Stimulated activated CD4-positive, alpha-beta T cell treated with anti-CD3 and anti-CD28 coated beads, Interleukin-4, amount 100 ng/mL, for 24 hours (primary cell): ENCODE results near the gene NDE1.
"Not testable (repeated sequence)": the region's sequence is repeated elsewhere in the genome, so short reads cannot be mapped to it uniquely, and the experiment has no call there.

ENCODE experiments used
- DNase-seq: peaks from one replicate; pipeline ENCODE4 v3.0.0-alpha.2; 2020

NDE1 gene

DNA sequence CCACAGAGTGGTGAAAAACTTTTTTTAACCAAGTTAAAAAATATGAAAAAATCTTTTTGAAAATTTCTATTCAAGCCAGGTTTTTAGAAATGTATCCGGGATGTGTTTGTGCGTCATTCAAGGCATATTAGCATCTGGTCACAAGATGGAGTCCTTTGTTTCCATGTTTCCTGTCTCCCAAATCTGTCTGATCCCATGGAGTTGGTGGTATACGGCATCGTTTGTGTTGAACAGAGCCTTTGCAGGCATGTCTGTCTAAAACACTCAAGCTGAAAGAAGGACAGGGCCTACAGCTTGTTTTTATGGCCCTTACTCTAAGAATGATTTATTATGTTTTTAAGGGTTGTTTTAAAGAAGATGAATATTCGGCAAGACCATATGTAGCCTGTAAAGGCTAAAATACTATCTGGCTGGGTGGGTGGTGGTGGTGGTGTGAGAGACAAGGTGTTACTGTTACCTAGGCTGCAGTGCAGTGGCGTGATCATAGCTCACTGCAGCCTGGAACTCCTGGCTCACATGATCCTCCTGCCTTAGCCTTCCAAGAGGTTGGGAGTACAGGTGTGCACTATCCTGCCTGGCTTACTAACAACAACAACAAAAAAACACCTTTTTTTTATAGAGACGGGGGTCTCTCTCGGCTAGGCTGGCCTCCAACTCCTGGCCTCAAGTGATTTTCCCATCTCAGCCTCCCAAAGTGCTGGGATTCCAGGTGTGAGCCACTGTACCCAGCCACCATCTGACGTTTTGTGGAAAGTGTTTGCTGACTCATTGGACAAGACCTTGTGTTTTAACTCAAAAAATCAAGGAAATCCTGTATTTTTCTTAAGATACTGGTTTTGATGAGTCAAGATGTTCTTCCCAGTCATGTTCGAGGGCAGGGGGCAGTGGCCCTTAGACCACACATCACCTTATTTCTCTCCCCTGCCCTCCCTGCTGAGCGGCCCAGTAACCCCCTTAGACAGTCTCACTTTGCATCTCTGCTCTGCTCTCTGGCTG is 52.2 kb downstream of the NDE1 start:
- DNase-seq = no peak

DNA sequence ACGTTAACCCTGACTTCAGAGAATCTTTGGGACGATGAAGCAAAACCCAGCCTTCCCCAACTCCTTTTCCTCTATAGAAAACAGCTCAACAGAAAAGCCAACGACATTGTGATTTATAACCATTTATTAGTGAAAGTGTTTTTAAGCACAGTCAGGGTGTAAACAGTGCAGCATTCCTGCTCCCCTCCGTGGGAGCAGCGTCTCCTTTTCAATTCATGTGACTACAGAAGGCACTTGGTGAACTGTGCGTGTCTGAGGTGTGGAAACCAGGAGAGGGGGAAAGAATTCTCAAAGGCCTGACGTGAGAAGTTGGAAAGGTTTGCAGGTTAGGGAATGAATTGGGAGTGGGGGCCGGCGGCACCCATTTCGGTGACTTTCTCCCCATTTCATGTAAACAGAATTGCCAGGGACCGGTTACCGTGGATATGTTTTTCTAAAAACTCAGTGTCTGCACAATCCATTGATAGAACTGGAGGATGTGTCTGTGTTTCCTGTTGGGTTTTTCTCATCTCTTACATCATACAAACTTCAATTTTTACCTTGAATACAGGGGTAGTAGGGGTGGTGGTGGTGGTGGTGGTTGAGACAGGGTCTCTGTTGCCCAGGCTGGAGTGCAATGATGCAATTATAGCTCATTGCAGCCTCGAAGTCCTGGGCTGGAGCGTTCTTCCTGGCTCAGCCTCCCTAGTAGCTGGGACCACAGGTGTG is 53.1 kb downstream of the NDE1 start:
- DNase-seq = no peak

DNA sequence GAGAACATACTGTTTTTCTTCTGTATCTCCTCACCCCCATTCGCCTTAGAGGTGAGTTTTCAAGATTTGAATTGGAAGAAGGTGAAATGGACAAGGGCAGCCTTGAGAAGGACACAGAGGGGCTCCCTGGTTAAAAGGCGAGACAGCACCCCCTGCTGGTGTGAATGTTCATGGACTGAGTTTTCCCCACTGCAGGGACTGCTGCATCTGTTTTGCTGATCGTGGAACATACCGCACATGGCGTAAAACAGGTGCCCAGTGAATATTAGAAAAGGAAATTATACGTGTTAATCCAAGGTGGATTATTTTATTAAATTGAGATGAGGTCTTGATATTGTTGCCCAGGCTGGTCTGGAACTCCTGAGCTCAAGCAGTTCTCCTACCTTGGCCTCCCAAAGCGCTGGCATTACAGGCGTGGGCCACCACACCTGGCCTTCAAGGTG is 54.5 kb downstream of the NDE1 start:
- DNase-seq = peak; percentile 83

DNA sequence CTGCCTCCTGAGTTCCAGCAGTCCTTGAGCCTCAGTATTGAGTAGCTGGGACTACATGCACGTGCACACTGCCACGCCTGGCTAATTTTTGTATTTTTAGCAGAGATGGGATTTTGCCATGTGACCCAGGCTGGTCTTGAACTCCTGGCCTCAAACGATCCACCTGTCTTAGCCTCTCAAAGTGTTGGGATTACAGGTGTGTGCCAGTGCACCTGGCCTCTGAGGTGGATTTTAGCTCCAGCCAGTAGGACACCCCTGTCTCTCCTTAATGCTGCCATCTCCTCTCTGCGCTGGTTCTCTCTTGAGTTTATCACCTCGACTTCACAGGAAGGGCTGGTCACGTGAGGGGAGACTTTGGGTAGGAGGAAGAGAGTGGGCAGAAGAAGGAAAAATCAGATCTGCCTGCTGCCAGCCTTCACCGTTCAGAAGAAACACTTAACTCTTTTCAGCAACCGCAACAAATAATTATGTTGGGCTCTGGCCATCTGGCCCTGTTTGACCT is 55.1 kb downstream of the NDE1 start:
- no peak for DNase-seq

DNA sequence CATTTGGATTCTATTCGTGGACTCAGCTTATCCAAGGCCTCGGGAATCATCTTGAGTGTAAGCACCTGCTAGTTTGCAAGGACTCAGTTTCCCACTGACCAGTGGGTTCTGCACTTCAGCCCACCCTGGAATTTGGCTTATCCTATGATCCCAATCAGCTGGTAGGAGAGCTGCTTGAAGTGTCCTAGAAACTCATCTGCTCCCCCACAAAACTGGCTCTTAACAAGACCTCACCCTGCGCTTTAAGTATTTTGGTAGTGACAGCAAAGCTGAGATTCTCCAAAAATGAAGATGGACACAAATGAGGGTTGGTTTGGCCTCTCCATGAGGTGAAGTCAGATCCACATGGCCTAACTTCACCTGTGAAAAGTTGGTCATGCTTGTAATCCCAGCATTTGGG is 57.3 kb downstream of the NDE1 start:
- no peak for DNase-seq

DNA sequence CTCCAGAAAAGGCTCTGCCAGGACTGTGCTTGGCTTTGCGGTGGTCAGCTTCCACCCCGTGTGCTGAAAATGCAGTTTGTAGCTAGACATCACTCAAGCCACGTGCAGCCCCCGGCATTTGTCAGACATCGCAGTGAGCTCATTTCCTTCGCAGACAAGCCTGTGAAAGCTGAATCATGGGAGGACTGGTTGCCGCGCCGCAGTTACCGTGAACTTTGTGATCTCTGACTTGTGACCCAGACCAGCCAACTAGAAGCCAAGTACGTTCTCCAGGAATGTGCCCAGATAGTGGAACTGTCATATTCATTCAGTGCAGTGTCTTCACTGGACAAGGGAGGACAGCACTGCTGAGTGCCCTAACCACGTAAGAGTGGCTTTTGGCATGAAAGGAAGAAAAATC is 58.1 kb downstream of the NDE1 start:
- no peak for DNase-seq

DNA sequence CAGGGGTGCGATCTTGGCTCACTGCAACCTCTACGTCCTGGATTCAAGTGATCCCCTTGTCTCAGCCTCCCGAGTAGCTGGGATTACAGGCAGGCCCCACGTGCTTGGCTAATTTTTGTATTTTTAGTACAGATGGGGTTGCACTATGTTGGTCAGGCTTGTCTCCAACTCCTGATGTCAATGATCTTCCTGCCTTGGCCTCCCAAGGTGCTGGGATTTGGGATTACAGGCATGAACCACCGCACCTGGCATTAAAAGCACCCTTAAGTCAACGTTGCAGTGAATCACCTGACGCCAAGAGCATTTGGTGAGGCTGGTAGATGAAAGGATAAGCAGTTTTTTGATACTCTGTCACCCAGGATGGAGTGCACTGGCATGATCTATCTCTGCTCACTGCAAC is 59.0 kb downstream of the NDE1 start:
- DNase-seq = no peak

DNA sequence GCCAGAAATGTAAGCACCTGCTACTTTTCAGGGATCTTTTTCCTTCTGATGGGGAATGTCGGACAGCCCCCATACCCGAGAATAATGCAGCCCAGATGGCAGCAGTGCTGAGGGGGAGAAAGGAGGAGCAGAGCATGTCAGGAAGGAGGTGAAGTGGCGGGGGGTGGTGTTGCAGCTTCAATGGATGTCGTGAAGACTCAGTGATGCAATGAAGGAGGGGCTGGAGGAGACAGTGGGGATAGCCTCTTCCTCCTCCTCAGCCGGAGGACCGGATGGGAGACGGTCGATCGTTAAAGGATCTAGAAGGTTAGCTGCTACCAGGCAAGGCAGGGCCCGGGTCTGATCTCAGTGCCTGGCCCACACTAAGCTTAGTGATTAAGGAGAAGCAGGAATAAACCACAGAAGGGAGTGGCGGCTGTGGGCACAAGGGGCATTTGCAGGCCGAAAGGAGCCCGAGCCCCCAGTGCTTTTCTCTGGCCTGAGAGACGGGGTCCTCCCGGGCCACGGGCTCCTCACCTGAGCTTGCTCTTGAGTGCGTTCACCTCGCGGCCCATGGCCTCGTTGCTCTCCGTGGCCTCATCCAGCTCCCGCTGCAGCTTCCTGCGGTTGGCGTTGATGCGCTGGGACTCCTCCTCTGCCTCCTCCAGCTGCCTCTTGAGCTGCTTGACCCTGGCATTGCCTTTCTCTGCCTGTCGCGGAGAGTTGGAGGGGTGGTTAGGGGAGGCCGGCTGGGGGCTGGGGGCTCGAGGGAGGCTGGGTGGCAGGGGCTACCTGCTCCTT is 64.5 kb downstream of the NDE1 start:
- no peak for DNase-seq

DNA sequence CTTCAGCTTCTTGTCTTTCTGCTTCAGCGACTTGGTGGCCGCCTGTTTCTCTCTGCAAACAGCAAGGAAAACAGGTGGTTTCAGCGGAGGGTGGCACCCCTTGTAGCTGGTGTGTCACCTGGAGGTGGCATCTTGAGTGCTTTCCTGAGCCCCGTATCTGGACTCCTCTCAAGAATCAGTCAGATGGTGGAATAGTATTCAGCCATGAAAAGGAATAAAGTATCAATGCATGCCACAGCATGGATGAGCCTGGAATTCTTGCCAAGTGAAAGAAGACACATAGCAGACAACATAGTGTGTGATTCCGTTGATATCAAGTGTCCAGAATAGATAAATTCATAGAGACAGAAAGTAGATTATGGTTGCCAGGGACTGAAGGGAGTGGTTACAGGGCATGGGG is 65.2 kb downstream of the NDE1 start:
- no peak for DNase-seq

DNA sequence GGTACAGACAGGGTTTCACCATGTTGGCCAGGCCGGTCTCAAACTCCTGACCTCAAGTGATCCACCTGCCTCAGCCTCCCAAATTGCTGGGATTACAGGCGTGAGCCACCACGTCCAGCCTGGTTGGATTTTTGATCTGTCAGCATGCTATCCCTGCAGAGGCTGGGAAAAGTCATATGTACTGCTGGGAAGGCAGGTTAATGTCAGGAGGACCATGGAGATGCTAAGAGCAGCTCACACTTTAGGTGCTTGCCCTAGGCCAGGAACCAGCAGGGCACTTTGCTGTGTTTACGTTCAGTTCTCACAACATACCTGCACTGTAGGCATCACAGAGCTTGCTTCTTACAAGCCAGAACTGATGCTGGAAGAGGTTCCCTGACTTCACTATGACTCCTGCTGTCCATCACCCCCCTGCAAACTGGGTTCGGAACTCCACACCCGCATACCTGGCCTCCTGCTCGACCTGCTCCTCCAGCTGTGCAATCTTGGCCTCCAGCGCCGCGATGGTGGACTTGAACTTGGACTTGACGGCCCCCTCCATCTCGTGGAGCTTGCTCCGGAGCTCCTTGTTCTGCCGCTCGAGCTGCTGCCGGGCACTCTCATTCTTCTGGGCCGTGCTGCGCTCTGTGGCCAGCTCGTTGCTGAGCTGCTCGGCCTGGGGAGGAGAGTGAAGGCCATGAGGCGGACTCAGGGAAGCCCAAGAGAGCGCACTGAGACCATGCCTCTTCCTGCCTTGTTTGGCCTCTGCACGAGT is 66.8 kb downstream of the NDE1 start:
- no peak for DNase-seq

DNA sequence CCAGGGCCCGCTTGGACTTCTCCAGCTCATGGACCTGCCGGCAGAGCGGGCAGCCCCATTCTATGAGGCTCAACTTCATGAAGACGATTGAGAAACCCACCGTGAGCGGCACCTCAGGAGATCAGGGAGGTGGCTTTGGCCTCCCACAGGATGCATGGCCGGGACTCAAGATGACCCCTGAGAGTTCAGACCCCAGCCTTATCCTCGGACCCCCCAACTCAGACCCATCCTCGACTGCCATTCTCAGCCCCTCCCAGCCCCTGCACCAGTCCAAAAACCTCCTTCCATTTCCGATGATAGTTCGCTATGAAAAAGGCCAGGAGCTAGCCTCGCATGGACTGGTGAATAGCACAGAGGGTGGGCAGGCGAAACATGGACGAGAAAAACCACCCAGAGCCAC is 71.0 kb downstream of the NDE1 start:
- DNase-seq = no peak

DNA sequence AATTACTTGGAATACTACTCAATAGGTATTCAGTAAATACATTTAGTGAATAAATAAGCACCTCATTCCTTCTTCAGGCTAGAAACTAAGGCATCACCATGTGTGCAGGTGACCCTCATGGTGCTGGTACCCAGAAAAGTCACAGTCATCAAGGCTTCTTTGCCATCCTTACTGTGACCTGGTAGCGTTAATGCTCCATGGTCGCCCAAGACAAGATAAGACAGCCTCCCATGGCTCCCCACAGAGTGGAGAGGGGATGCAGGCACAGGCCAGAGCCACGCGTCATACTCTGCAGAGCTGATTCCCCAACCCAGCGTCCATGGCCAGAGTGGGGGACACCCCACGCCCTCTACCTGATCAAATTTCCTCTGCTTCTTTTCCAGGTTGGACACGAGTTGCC is 73.8 kb downstream of the NDE1 start:
- no peak for DNase-seq

DNA sequence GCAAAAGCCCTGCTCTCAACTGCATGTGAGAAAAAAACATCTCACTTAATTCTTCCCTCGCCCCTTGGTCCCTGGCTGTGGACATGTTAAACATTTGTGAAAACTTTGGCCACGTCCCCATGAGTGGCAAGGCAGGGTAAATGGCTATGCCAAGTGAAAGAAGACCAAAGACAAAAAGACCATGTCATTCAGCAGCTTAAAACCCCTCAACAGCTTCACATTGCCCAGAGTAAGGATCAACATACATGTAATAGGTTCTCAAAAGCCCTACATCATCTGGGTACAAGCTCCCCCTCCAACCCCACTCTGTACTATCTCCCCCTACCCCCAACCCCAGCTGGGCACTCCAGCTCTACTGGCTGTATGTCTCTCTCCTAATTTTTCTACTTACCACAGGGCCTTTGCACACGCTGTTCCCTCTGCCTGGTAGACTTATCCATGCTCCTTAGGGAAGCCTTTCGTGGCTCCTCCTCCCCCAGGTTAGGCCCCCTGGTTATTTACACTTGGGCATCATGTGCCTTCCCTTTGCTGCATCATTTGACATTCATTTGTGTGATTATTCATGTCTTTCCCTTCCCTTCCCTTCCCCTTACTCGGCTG is 75.7 kb downstream of the NDE1 start:
- DNase-seq = no peak

DNA sequence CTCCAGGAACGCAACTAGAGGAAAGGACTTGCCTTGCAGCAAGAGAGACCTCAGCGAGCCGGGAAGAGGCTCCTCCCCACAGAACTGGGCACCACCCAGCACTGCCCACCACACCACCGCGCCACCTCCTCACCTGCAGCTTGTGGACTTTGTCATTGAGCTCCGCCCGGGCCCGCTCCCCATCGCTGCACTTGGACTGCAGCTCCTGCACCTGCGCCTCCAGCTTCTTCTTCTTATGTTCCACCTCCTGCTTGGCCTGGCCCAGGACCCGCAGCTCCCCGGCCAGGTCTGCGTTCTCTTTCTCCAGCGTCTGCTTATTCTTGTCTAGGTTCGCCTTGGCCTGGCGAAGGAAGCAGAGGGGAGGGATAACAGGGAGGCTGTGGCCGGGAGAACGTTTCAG is 76.7 kb downstream of the NDE1 start:
- no peak for DNase-seq

DNA sequence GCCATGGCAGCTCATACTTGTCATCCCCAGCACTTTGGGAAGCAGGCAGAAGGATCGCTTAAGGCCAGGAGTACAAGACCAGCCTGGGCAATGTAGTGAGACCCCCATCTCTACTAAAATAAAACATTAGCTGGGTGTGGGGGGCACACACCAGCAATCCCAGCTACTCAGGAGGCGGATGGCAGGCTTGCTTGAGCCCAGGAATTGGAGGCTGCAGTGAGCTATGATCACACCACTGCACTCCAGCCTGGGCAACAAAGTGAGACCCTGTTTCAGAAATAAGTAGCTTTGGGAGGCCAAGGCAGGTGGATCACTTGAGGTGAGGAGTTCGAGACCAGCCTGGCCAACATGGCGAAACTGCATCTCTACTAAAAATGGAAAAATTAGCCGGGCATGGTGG is 77.7 kb downstream of the NDE1 start:
- DNase-seq = not testable (repeated sequence)

DNA sequence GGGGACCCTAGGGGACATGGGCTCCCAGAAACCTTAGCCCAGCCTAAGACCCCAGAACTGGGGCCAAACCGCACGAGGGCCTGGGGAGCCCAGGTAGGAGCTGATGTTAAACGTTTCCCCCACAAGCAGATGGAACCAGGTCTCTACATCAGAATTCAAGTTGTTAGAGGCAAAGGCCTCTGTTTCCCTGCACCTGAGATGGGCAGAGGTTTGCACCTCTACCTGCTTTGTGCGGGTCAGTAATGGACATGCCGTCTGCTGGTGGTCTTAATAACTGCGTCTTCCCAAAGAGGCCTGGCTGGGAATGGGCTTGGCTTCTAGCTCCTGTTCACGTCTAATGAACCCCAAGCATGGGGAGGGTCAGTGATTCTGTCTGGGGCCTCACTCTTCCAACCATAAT is 79.1 kb downstream of the NDE1 start:
- no peak for DNase-seq

DNA sequence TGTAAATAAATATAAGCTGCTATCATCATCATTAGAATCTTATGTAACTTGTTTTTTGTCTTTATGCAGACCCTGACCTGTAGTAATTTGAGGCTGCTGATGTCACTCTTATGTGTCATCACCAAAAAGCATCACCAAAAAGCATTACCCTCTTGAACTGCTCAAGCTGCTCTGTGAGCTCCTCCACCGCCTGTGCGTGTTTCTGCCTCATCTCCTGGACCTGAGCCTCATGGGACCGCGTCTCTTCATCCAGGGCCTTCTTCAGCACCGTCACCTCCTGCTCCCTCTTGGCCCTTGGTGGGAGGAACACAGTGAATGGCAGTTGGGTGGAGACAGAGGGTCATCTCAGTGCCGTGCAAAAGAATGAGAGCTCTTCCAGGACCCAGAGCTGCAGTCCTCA is 82.4 kb downstream of the NDE1 start:
- no peak for DNase-seq

DNA sequence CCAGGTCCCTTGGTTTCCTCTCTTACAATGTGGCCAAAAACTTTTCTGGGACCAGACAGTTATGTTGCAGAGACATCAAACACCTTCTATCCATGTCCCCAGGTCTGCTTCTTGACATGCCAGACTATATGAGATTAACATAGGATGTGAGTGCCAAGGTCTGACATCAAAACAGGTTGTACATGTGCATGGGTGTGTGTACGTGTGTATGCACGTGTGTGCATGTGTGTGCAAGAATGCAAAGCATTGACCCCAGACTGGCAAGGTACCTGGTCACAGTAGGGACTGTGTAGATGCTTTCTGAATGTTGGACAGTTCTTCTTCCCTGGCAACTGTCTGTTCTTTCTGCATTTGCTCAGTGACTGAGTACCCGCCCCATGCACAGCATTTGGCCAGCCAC is 85.6 kb downstream of the NDE1 start:
- no peak for DNase-seq

DNA sequence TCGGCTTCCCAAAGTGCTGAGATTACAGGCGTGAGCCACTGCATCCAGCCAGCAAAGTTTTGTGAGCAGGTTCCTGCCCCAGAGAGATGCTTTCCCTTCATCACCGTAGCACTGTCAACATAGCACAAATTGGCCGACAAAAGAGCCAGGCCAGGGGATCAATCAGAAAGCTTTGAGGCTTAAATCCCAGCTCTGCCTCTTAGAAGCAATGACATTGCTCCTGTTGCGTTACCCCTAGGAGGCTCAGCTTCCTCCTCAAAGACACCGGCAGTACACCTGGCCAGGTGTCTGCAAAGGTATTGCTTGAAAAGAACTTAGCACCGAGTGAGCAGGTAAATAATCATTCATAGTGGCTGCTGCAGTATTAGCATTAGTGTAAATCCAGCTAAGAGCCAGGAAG is 86.5 kb downstream of the NDE1 start:
- no peak for DNase-seq

DNA sequence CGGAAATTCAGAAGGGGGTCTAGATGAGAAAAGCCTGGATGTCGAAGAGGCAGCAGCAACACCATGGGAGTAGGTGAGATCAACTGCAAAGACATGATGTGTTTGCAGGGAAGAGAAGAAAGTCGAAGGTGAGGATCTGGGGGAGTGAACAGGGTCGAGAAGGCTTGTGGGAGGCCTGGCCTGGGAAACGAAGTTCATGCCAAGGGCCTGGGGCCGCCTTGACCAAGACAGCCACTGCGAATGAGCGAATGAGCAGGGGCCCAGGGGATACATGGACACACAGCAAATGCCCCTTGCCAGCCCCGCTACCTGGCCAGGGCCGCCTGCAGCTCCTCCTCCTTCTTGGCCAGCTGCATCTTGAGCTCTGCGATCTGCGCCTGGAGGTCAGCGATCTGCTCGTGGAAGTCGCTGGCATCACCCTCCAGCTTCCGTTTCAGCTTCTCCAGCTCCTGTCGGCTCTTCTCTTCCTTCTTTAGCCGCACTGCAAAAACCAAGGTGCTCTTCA is 87.1 kb downstream of the NDE1 start:
- no peak for DNase-seq

DNA sequence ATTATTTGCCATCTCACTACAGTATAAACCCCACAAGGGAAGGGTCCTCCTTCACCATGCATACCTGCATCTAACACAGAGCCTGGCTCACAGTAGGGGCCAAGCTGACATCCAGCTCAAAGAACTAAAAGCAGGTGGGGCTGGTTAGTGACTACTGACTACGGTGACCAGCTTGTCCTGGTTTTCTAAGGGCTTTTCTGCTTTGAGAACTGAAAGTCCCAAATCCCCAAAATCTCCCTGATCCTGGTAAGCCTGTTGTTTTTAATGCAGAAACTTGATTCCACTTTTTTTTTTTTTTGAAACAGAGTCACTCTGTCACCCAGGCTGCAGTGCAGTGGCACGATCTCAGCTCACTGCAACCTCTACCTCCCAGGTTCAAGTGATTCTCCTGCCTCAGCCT is 89.4 kb downstream of the NDE1 start:
- no peak for DNase-seq

DNA sequence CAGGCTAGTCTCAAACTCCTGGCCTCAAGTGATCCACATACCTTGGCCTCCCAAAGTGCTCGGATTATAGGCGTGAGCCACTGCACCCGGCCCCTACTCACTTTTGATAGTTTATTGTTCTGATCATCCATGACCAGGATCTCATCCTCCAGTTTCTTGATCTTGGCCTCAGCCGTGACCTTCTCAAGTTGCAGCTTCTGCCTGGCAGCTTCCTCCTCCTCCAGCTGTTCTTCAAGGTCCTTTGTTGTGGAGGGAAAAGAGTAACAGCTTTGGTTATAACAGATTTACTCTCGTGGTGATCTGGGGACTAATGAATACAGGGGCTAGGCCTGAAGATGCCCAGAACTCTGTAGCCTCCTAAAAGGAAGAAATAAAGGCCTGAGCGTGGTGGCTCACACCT is 89.9 kb downstream of the NDE1 start:
- DNase-seq = no peak
